Pancreas (tissue), 10 donors: ENCODE measurements around the gene TLCD1. TPM values are rescaled to one million over a fixed set of nuclear protein-coding genes. Genes with fewer than 3 reads are reported as not detected.

Experiments
- ATAC-seq, 4 donors: fragments of 200-7000 bp; cut with Tn5 transposase; one replicate each; pipeline versions ENCODE4 v1.8.0 to v1.9.1; 2020; ENCODE audit warnings: mild to moderate bottlenecking in 4 of 4, moderate library complexity in 4 of 4
- DNase-seq, 6 donors: peaks; one replicate each; pipeline ENCODE4 v3.0.0-alpha.2; 2020
- FAIRE-seq: peaks from 2 replicates; lab custom pipeline; 2012; peaks lifted over from hg19 to GRCh38; lab: Jason Lieb, UNC
- H3K27ac ChIP-seq, 4 donors: fragments of 200-600 bp; sonication (generic); 1 replicate in 3 of 4; 2 replicates in 1 of 4; pipeline versions ENCODE4 v1.5.0 to v1.8.0; 2020
- H3K27me3 ChIP-seq, 4 donors: fragments of 200-600 bp; one replicate each; pipeline ENCODE4 v1.8.0; 2021
- H3K36me3 ChIP-seq, 3 donors: fragments of 200-600 bp; sonication (generic) in 1 of 3; one replicate each; pipeline versions ENCODE4 v1.5.0 to v1.8.0; 2020 to 2021
- H3K4me1 ChIP-seq, 3 donors: fragments of 200-600 bp; one replicate each; pipeline ENCODE4 v1.8.0; 2021
- H3K4me3 ChIP-seq, 4 donors: fragments of 200-600 bp; sonication (generic) in 2 of 4; one replicate each; pipeline versions ENCODE4 v1.5.0 to v1.8.0; 2020 to 2021
- H3K9me3 ChIP-seq, 4 donors: fragments of 200-600 bp; one replicate each; pipeline ENCODE4 v1.8.0; 2021
- CTCF ChIP-seq, 4 donors: fragments of 200-600 bp; sonication (generic) in 3 of 4; IDR thresholded peaks; one replicate each; pipeline versions ENCODE4 v1.5.0 to v1.8.0; 2021; ENCODE audit warnings: antibody characterized with exemption in 4 of 4
- WGBS, 2 donors: extraction: QIAGEN DNeasy Blood & Tissue Kit; methylation state at CpG; one replicate each; pipeline ENCODE4 v1.1.7; 2013; 5-methylcytosine and 5-hydroxymethylcytosine counted together
- intact Hi-C, 3 donors: fragments of 100-400 bp; cut with DNase I; formaldehyde crosslinking; loops; one replicate each; pipeline versions ENCODE4 v1.11.1 to v1.14.2; 2022
- polyA plus RNA-seq, 2 donors: library from polyadenylated mRNA; stranded (reverse); fragments of 200-250 nt; gene quantifications; one replicate each; pipeline ENCODE4 v1.2.3, GENCODE V29; 2013
- total RNA-seq, 6 donors: library from RNA; stranded (reverse); fragmentation: NEBNext Ultra II Directional in 4 of 6; extraction: Animal tissue kit (Norgen Biotek cat#: 25700) in 4 of 6; gene quantifications; one replicate each; pipeline versions ENCODE4 v1.2.1 to v1.2.4, GENCODE V29; 2021 to 2023
- donor health status: healthy with polysubstance abuse.
- donor health status: DM: no; HTN: no; CAD: no; lungs with moderate emphysema.
- donor health status: DM: no; HTN: no; CAD: no.
- donor health status: control.
- donor health status: control.
- donor health status: Bipolar disorder and iron deficiency.
- donor health status: DM: yes; HTN: yes; CAD: no.
- donor health status: DM: no; HTN: no; CAD: no.
- donor health status: DM: no; HTN: no; CAD: no.
- donor health status: DM: yes; HTN: yes; CAD: no.

TLCD1 gene
- 1 to 10 TPM; 3.7 to 6.4 (median 4.2) TPM for total RNA-seq
- 10 to 100 TPM; 10.2 to 10.5 TPM for polyA plus RNA-seq

GRCh38 chr17:28726226-28726626, at the start of gene TLCD1:
TSS of gene TLCD1 (minus strand) at chr17:28726233. CDS start at chr17:28726097, 136 bp downstream.
- peak within 1 kb of the TSS; percentile 25 to 84 (median 68) for H3K4me3 ChIP-seq
- peaks cover 8 to 28% (median 12%) of the 10 kb centered on the region in 3 donors for H3K4me1 ChIP-seq
- 0 to 1% methylated on average over 4 to 49 of the region's 49 CpGs for WGBS, 2 donors
- DNase-seq = peak in 5 of 6 donors; percentile 69 to 85 (median 77)
- H3K27me3 ChIP-seq = no peaks in the 10 kb centered on the region
- no peak for TF ChIP-seq CTCF (IDR thresholded peaks at IDR 0.05)
- H3K9me3 ChIP-seq = no peaks in the 10 kb centered on the region
- H3K36me3 ChIP-seq = peaks cover 0 to 31% (median 23%) of the 10 kb centered on the region in 3 donors
- peak; percentile 36 to 47 (median 43) for ATAC-seq
- intact Hi-C loops = no loop called here
- peak within 1 kb of the TSS; percentile 93 to 99 (median 97) for H3K27ac ChIP-seq
- FAIRE-seq = no peak

- no peak for FAIRE-seq
- no peak for TF ChIP-seq CTCF (IDR thresholded peaks at IDR 0.05)
- peak in 3 of 4 donors; percentile 46 to 77 (median 66) for ATAC-seq
- Histone ChIP-seq H3K27me3 (no peaks in the 10 kb centered on the region), H3K9me3 (no peaks in the 10 kb centered on the region), H3K27ac (no peak overlapping the region), H3K4me1 (peaks cover 0 to 7% (median 6%) of the 10 kb centered on the region in 3 donors), H3K36me3 (no peaks in the 10 kb centered on the region), H3K4me3 (no peak overlapping the region)
- intact Hi-C loops = no loop called here
- 9 to 10% methylated on average over 3 of the region's 3 CpGs for WGBS, 2 donors
- no peak for DNase-seq
Observed at GRCh38 chr17:28774206-28774605, 48.2 kb upstream of the TLCD1 start.

GRCh38 chr17:28773736-28774135, 47.7 kb upstream of the TLCD1 start:
- Histone ChIP-seq H3K36me3 (no peaks in the 10 kb centered on the region), H3K4me3 (no peak overlapping the region), H3K4me1 (peaks cover 0 to 7% (median 6%) of the 10 kb centered on the region in 3 donors), H3K27ac (no peak overlapping the region), H3K9me3 (no peaks in the 10 kb centered on the region), H3K27me3 (no peaks in the 10 kb centered on the region)
- ATAC-seq = peak in 1 of 4 donors; percentile 40
- FAIRE-seq = no peak
- WGBS, 2 donors = 67 to 74% methylated on average over 6 of the region's 6 CpGs
- DNase-seq = no peak
- intact Hi-C loops = no loop called here
- TF ChIP-seq CTCF (IDR thresholded peaks at IDR 0.05) = no peak

- WGBS, 2 donors = 81 to 82% methylated on average over 4 of the region's 4 CpGs
- Histone ChIP-seq H3K27me3 (no peaks in the 10 kb centered on the region), H3K9me3 (no peaks in the 10 kb centered on the region), H3K36me3 (no peaks in the 10 kb centered on the region), H3K27ac (no peak overlapping the region), H3K4me3 (no peak overlapping the region), H3K4me1 (no peaks in the 10 kb centered on the region)
- intact Hi-C loops = loop anchor here in 2 of 3 donors (5.0 to 10.0 kb wide), 2 partner anchors 140 to 142 kb away; partner anchors contain the start of gene DHRS13 (in 1 of the 2)
- ATAC-seq (no peak), FAIRE-seq (no peak), DNase-seq (no peak)
- TF ChIP-seq CTCF (IDR thresholded peaks at IDR 0.05) = no peak
Observed at GRCh38 chr17:28765038-28765437, 39.0 kb upstream of the TLCD1 start.

- H3K4me1 ChIP-seq = no peaks in the 10 kb centered on the region
- peak; percentile 69 to 92 (median 80) for TF ChIP-seq CTCF (IDR thresholded peaks at IDR 0.05)
- H3K27me3 ChIP-seq = no peaks in the 10 kb centered on the region
- DNase-seq (peak in 5 of 6 donors; percentile 66 to 80 (median 77)), ATAC-seq (peak; percentile 68 to 82 (median 77)), FAIRE-seq (no peak)
- peaks cover 0 to 7% (median 0%) of the 10 kb centered on the region in 3 donors for H3K36me3 ChIP-seq
- H3K4me3 ChIP-seq = no peak overlapping the region
- 45 to 46% methylated on average over 5 of the region's 5 CpGs for WGBS, 2 donors
- no peak overlapping the region for H3K27ac ChIP-seq
- H3K9me3 ChIP-seq = no peaks in the 10 kb centered on the region
- intact Hi-C loops = loop anchor here in 1 of 3 donors (10.0 kb wide), 1 partner anchor 141 kb away; the partner anchor contains the start of gene DHRS13
Observed at GRCh38 chr17:28763804-28764266, 37.8 kb upstream of the TLCD1 start.
